ENCODE results near the gene ZNF750.

- no peak for TF ChIP-seq EZH2phosphoT487 (IDR thresholded peaks at IDR 0.05)
- no peak for TF ChIP-seq CTCF (IDR thresholded peaks at IDR 0.05)
- no peak for TF ChIP-seq EZH2 (IDR thresholded peaks at IDR 0.05)
Measured at GRCh38 chr17:82831818-82832200, 8.0 kb downstream of the ZNF750 start.

All from neural progenitor cell (in vitro differentiated cells).